Spleen (tissue), 11 donors: ENCODE data around the gene RASSF4. TPM values are rescaled to one million over a fixed set of nuclear protein-coding genes. Genes with fewer than 3 reads are reported as not detected.
A peak's percentile ranks its signal among the peaks of the same experiment; 100 is the strongest.
"Not testable (repeated sequence)": the region's sequence is repeated elsewhere in the genome, so short reads cannot be mapped to it uniquely, and the experiment has no call there.

Experiments used
- DNase-seq: peaks from one replicate; pipeline ENCODE4 v3.0.0-alpha.2; 2020
- H3K27ac ChIP-seq, 8 donors: fragments of 200-600 bp; sonication (generic) in 7 of 8; 1 replicate in 4 of 8; 2 replicates in 4 of 8; pipeline versions ENCODE4 v1.5.0 to v1.8.0; 2016 to 2021; ENCODE audit warnings: inconsistent platforms in 4 of 8, mild to moderate bottlenecking in 4 of 8, moderate library complexity in 1 of 8
- H3K27me3 ChIP-seq, 7 donors: fragments of 200-600 bp; sonication (generic) in 6 of 7; replicated peaks in 1 of 7; 1 replicate in 4 of 7; 2 replicates in 3 of 7; pipeline versions ENCODE4 v1.5.0 to v1.8.0; 2016 to 2021; ENCODE audit warnings: inconsistent platforms in 3 of 7, mild to moderate bottlenecking in 1 of 7
- H3K36me3 ChIP-seq, 6 donors: fragments of 200-600 bp; sonication (generic) in 5 of 6; 1 replicate in 4 of 6; 2 replicates in 2 of 6; pipeline versions ENCODE4 v1.5.0 to v1.8.0; 2016 to 2021; ENCODE audit warnings: inconsistent platforms in 2 of 6
- H3K4me1 ChIP-seq, 6 donors: fragments of 200-600 bp; sonication (generic) in 5 of 6; 1 replicate in 3 of 6; 2 replicates in 3 of 6; pipeline versions ENCODE4 v1.5.0 to v1.8.0; 2016 to 2021; ENCODE audit warnings: inconsistent platforms in 3 of 6
- H3K4me3 ChIP-seq, 8 donors: fragments of 200-600 bp; sonication (generic) in 7 of 8; 1 replicate in 4 of 8; 2 replicates in 4 of 8; pipeline versions ENCODE4 v1.5.0 to v1.8.0; 2016 to 2021; ENCODE audit warnings: inconsistent platforms in 4 of 8, mild to moderate bottlenecking in 4 of 8, moderate library complexity in 2 of 8
- H3K9me3 ChIP-seq, 8 donors: fragments of 200-600 bp; sonication (generic) in 7 of 8; 1 replicate in 4 of 8; 2 replicates in 4 of 8; pipeline versions ENCODE4 v1.5.0 to v1.8.0; 2016 to 2021; ENCODE audit warnings: inconsistent platforms in 4 of 8
- CTCF ChIP-seq, 11 experiments: fragments of 200-600 bp in 7 of 11; fragments of 450-650 bp in 4 of 11; sonication (generic) in 4 of 11; IDR thresholded peaks in 8 of 11; conservative IDR thresholded peaks in 3 of 11; 1 replicate in 7 of 11; 2 replicates in 4 of 11; pipeline versions ENCODE4 v1.4.0 to v1.8.0; 2016 to 2021; ENCODE audit warnings: antibody characterized with exemption in 11 of 11, inconsistent platforms in 4 of 11, mild to moderate bottlenecking in 1 of 11
- POLR2A ChIP-seq, 3 donors: fragments of 450-650 bp; IDR thresholded peaks; one replicate each; pipeline ENCODE4 v1.5.1; 2017; ENCODE audit warnings: antibody characterized with exemption in 3 of 3, mild to moderate bottlenecking in 1 of 3
- POLR2AphosphoS5 ChIP-seq, 3 donors: sonication (generic); formaldehyde crosslinking; IDR thresholded peaks; one replicate each; pipeline ENCODE4 v1.5.1; 2017; ENCODE audit warnings: antibody characterized with exemption in 3 of 3
- WGBS, 5 donors: extraction: QIAGEN DNeasy Blood & Tissue Kit in 3 of 5; methylation state at CpG; one replicate each; pipeline versions ENCODE4 v1.1.5 to v1.1.7; 2013 to 2018; 5-methylcytosine and 5-hydroxymethylcytosine counted together
- intact Hi-C: fragments of 100-400 bp; cut with DNase I; formaldehyde crosslinking; loops from one replicate; pipeline ENCODE4 v1.15.0; 2023; ENCODE audit warnings: low total_unique reads
- polyA plus RNA-seq, 3 donors: library from polyadenylated mRNA; stranded (reverse); fragments of 200-250 nt; gene quantifications; one replicate each; pipeline ENCODE4 v1.2.1, GENCODE V29; 2013
- total RNA-seq, 7 donors: library from RNA; depleted of rRNA in 3 of 7; stranded (reverse); fragments of >200 nt in 3 of 7; fragmentation: NEBNext Ultra II Directional in 4 of 7; extraction: Animal tissue kit (Norgen Biotek cat#: 25700) in 4 of 7; gene quantifications; one replicate each; pipeline versions ENCODE4 v1.1.0 to v1.2.1, GENCODE V29; 2016 to 2021
- donor health status: healthy with polysubstance abuse.
- donor health status: DM: no; HTN: no; CAD: no; lungs with moderate emphysema.
- donor health status: DM: no; HTN: no; CAD: no.
- donor health status: Bipolar disorder and iron deficiency.
- donor health status: healthy.
- donor health status: DM: no; HTN: no; CAD: no.
- donor health status: DM: yes; HTN: yes; CAD: no.

RASSF4 gene
- total and polyA plus RNA-seq, 10 donors, result 36.7 to 96.2 (median 73.5) TPM

- Histone ChIP-seq H3K9me3 (peaks cover 0 to 31% (median 18%) of the 10 kb centered on the region in 8 donors), H3K27ac (peak overlapping the region in 2 of 8 donors; percentile 14 to 23), H3K4me3 (no peak overlapping the region), H3K36me3 (peaks cover 0 to 32% (median 18%) of the 10 kb centered on the region in 6 donors), H3K27me3 (no peaks in the 10 kb centered on the region), H3K4me1 (peaks cover 17 to 70% (median 45%) of the 10 kb centered on the region in 6 donors)
- intact Hi-C loops, result no loop called here
- DNase-seq, result no peak
- WGBS, 5 donors, result 66 to 80% (median 75%) methylated on average over 3 of the region's 3 CpGs
- no peak for TF ChIP-seq CTCF (IDR thresholded peaks at IDR 0.05 in 8 of 11, conservative IDR thresholded peaks at IDR 0.05 in 3 of 11)
- no peak for TF ChIP-seq POLR2A (IDR thresholded peaks at IDR 0.05)
- no peak for TF ChIP-seq POLR2AphosphoS5 (IDR thresholded peaks at IDR 0.05)
Measured at GRCh38 chr10:45004661-45005060, 45.1 kb downstream of the RASSF4 start.

- intact Hi-C loops, result no loop called here
- no peak for TF ChIP-seq CTCF (IDR thresholded peaks at IDR 0.05 in 8 of 11, conservative IDR thresholded peaks at IDR 0.05 in 3 of 11)
- no peak for TF ChIP-seq POLR2AphosphoS5 (IDR thresholded peaks at IDR 0.05)
- TF ChIP-seq POLR2A (IDR thresholded peaks at IDR 0.05), result no peak
- H3K9me3 ChIP-seq, result peaks cover 0 to 31% (median 18%) of the 10 kb centered on the region in 8 donors
- 90 to 100% (median 96%) methylated on average over 1 of the region's 1 CpG for WGBS, 5 donors
- H3K27me3 ChIP-seq, result no peaks in the 10 kb centered on the region
- H3K27ac ChIP-seq, result peak overlapping the region in 1 of 8 donors; percentile 23
- no peak overlapping the region for H3K4me3 ChIP-seq
- peaks cover 12 to 64% (median 41%) of the 10 kb centered on the region in 6 donors for H3K4me1 ChIP-seq
- peaks cover 0 to 32% (median 18%) of the 10 kb centered on the region in 6 donors for H3K36me3 ChIP-seq
- DNase-seq, result no peak
Measured at GRCh38 chr10:45005284-45005683, 45.7 kb downstream of the RASSF4 start.

DNA sequence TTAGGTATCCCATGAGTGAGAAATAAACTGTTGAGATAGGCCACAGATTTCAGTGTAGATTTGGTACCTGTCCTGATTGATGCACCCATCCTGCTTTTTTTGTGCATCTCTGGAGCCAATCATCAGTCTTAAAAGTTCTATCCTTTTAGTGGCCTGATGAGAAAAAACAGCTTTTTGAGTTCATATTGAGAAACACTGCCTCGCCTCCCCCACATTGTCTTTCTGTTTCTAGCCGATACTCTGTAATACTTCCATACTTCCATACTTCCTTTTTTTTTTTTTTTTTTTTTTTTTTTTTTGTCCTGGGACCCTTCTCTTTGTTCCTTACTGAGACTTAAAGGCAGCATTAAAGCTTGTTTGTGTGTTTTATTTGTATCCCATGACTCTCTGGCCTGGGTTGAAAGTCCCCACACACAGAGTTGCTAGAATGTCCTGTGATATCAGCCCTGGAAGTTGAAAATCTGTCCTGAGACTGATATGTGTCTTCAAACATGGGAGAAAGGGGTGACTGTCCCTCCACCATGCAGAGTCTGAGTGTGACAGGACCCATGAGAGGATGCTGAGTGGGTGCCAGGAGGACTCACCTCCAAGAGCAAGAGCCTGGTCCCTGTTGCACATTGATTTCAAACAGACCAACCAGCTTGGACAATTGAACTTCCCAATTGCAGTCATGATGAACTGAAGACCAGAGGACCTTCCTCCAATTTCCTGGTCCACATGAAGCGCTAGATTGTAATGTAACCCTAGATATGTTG, 46.9 kb downstream of the RASSF4 start:
- intact Hi-C loops, result no loop called here
- TF ChIP-seq POLR2A (IDR thresholded peaks at IDR 0.05) (no peak), CTCF (IDR thresholded peaks at IDR 0.05 in 8 of 11, conservative IDR thresholded peaks at IDR 0.05 in 3 of 11) (no peak), POLR2AphosphoS5 (IDR thresholded peaks at IDR 0.05) (no peak)
- whole genome bisulfite sequencing, 5 donors, result 62 to 92% (median 79%) methylated on average over 3 of the region's 3 CpGs
- Histone ChIP-seq H3K4me1 (peaks cover 12 to 57% (median 37%) of the 10 kb centered on the region in 6 donors), H3K4me3 (no peak overlapping the region), H3K9me3 (peaks cover 0 to 31% (median 18%) of the 10 kb centered on the region in 8 donors), H3K36me3 (peaks cover 0 to 32% (median 18%) of the 10 kb centered on the region in 6 donors), H3K27ac (peak overlapping the region in 1 of 8 donors; percentile 23), H3K27me3 (no peaks in the 10 kb centered on the region)
- no peak for DNase-seq

DNA sequence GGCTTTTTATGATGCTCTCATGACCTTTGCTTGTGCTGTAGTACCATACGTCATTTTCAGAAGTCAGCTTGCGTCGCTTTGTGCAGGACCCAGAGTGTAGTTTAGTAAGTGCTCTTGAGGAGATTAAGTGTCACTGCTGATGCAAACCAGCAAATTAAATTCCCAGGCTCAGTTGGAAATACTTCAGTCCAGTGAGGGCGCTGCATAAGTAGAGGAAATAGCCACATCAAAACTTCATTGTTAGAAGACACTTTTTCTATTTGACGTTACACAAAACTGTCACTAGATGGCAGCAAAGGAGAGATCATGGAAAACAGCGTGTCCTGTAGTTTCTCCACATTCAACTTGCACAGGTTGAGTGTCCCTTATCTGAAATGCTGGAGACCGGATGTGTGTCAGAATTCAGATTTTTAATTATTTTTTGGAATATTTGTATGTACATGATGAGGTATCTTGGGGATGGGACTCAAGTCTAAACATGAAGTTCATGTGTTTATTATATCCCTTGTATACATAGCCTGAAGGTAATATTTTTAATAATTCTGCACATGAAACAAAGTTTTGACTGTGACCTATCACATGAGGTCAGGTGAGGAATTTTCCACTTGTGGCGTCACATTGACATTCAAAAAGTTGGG, 49.0 kb downstream of the RASSF4 start:
- H3K4me1 ChIP-seq, result peaks cover 3 to 36% (median 22%) of the 10 kb centered on the region in 6 donors
- 15 to 23% (median 19%) methylated on average over 8 of the region's 8 CpGs for WGBS, 5 donors
- TF ChIP-seq POLR2AphosphoS5 (IDR thresholded peaks at IDR 0.05), result peak in 1 of 3 donors; percentile 23
- peak; percentile 47 to 80 (median 72) for TF ChIP-seq CTCF (IDR thresholded peaks at IDR 0.05 in 8 of 11, conservative IDR thresholded peaks at IDR 0.05 in 3 of 11)
- TF ChIP-seq POLR2A (IDR thresholded peaks at IDR 0.05), result no peak
- H3K36me3 ChIP-seq, result peaks cover 0 to 23% (median 13%) of the 10 kb centered on the region in 6 donors
- H3K4me3 ChIP-seq, result no peak overlapping the region
- no peaks in the 10 kb centered on the region for H3K27me3 ChIP-seq
- no peak for DNase-seq
- peaks cover 0 to 19% (median 9%) of the 10 kb centered on the region in 8 donors for H3K9me3 ChIP-seq
- intact Hi-C loops, result no loop called here
- H3K27ac ChIP-seq, result no peak overlapping the region

- H3K36me3 ChIP-seq, H3K4me3 ChIP-seq, H3K4me1 ChIP-seq, H3K27ac ChIP-seq, intact Hi-C loops, H3K9me3 ChIP-seq, H3K27me3 ChIP-seq, DNase-seq: not testable (repeated sequence)
- WGBS, 5 donors, result 81 to 91% (median 85%) methylated on average over 7 to 10 of the region's 10 CpGs
Measured at GRCh38 chr10:45014557-45014956, 55.0 kb downstream of the RASSF4 start.
